CD4-positive, alpha-beta T cell treated with Interferon gamma for 1 hour (primary cell): ENCODE data around the gene NR6A1.
"Not testable (repeated sequence)": the region's sequence is repeated elsewhere in the genome, so short reads cannot be mapped to it uniquely, and the experiment has no call there.

Experiments used
- DNase-seq: peaks from one replicate; pipeline ENCODE4 v3.0.0-alpha.2; 2020

Gene NR6A1

DNA sequence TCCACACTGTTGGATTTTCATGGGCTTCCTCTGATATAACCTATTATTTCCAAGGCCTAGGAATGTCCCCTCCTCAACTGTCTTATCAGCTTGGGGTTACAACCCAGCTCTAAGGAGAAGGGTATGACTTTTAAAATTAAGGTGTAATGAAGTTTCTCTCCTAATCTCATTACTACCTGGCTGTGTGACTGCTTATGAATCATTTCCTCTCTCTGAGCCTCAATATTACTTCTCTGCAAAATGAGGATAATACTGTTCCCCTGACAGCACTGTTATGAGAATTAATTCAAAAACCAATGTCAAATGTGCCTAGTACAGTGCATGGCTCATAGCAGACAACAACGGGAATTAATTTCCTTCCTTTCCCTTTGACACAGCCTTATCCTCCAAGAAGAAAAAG lies 118.9 kb downstream of the NR6A1 start:
- DNase-seq, result no peak

DNA sequence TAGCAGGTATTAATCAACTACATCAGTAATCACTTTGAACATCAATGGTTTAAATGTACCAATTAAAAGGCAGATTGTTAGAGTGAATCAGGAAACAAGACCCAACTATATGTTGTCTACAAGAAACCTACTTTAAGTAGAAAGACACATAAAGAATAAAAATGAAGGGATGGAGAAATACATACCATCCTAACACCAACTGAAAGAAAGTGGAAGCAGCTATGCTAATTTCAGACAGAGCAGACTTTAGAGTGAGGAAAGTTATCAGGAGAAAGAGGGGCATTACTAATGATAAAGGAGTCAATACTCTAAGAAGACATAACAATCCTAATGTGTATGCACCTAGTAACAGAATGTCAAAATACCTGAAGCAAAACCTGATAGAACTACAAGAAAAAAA lies 125.8 kb downstream of the NR6A1 start:
- no peak for DNase-seq

DNA sequence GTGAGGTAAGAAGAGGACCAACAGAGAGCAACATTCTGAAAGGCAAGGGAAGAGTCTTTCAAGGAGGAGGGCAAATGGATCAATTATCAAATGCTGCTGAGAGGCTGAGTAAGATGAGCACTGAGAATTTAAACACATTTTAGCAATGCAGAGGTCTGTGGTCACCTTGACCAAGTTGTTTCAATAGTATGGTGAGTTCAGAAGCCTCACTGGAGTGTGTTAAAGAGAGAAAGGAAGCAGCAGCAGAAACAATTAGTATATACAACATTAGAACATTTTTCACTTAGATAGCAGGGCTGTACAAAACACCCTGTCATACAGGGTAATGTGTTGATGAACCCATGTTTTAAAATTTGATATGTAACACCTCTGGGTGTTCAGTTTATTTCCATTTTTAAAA lies 131.5 kb downstream of the NR6A1 start:
- DNase-seq, result no peak

DNA sequence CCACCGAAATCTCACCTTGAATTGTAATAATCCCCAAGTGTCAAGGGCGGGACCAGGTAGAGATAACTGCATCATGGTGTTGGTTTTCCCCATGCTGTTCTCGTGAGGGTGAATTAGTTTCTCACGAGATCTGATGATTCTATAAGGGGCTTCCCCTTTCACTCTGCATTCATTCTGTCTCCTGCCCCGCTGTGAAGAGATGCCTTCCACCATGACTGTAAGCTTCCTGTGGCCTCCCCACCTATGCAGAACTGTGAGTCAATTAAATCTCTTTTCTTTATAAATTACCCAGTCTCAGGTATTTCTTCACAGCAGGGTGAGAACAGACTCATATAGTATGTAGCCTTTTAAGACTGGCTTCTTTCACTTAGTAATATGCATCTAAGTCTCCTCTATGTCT lies 135.8 kb downstream of the NR6A1 start:
- no peak for DNase-seq

DNA sequence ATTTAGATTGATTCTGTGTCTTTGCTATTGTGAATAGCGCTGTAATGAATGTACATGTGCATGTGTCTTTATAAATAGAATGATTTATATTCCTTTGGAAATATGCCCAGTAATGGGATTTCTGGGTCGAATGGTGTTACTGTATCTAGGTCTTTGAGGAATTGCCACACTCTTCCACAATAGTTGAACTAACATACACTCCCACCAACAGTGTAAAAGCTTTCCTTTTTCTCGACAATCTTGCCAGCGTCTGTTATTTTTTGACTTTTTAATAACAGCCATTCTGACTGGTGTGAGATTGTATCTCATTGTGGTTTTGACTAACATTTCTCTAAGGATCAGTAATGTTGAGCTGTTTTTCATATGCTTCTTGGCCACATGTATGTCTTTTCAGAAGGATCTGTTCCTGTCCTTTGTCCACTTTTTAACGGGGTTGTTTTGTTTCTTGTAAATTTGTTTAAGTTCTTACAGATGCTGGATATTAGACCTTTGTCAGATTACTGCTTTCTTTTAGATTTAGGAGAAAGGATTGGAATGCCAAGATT lies 139.0 kb downstream of the NR6A1 start:
- DNase-seq, result no peak

DNA sequence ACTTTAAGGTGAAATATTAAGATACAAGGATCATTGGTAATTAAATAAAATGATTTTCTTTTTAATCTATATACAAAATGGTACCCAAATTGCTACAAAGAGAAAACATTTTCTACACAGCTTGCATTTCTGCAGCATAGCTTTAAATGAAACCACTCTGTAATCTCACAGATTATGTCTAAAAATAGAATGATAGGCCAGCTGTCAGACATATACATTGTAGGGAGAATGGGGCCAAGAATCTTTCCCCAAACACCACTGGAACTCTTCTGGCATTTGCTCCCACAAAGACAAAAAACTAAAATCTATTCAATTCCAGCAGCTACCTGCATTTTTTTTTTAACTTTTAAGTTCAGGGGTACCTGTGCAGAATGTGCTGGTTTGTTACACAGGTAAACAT lies 139.8 kb downstream of the NR6A1 start:
- DNase-seq, result no peak

DNA sequence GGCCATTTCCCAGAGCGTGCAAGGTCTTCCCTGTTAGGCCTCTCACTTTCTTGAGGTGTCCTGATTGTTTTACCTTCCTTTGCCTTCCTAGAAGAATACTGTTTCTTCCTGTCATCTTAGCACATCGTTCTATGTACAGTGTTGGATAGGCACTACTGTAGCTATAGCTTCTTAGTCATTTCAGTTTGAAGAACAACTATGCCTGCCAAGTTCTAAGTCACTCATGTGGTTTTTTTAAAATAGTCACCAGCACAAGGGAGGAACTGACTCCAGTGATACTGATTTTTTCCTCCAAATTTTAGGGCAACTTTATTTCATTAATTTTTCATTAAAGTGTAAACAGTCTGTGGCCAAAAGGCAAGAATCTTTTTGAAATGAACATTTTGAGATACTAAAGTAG lies 141.5 kb downstream of the NR6A1 start:
- DNase-seq, result no peak

DNA sequence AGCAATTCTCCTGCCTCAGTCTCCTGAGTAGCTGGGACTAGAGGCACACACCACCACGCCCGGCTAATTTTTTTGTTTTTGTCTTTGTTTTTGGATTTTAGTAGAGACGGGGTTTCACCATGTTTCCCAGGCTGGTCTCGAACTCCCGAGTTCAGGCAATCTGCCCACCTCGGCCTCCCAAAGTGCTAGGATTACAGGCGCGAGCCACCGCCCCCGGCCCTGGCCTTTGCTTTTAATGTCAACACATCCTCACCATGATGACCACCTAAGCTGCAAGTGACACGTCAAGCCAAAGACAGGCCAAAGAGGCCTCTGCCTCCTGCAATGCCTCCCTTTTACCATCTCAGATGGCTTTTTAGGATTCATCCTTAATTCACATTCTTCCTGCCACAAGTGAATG lies 142.4 kb downstream of the NR6A1 start:
- DNase-seq, result no peak

DNA sequence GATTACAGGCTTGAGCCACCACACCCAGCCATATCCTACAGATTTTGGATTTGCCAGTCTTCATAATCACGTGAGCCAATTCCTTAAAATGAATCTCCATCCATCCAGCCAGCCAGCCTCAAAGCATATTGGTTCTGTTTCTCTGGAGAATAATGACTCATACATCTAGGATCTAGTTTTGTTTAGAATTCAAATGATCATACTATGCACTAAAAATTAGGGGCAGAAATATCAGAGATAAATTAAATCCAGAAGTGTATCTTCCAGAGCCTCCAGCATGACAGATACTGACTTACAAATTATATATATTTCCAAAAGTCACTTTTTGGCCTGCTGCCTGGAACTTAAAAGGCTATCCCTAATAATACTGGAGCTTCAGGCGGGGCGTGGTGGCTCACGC lies 144.8 kb downstream of the NR6A1 start:
- no peak for DNase-seq

DNA sequence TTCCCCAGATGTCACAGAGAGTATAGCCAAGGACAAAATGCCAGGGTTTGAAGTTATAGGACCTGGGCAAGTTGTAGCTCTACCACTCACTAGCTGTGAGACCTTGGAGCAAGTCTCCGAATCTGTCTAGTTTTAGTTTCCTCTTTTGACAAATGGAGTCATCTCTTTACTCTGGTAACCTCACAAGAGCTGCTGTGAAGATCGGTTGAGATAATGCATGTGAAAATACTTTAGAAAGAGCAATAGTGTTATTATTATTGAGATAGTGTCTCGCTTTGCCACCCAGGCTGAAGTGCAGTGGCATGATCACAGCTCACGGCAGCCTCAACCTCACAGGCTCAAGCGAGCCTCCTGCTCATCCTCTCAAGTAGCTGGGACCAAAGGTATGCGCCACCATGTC lies 146.0 kb downstream of the NR6A1 start:
- DNase-seq, result no peak

DNA sequence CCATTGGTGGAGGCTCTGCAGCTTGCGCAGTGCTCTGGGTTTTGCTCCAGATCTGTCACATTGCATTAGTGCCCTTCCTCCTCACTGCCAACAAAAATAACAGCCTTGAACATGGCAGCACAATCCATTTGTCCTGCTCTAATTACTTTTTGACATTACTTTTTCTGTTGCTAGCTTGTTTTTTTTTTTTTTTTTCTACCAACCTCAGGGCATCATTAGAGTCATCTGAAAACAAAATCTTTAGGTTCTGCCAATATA lies 146.4 kb downstream of the NR6A1 start:
- no peak for DNase-seq

DNA sequence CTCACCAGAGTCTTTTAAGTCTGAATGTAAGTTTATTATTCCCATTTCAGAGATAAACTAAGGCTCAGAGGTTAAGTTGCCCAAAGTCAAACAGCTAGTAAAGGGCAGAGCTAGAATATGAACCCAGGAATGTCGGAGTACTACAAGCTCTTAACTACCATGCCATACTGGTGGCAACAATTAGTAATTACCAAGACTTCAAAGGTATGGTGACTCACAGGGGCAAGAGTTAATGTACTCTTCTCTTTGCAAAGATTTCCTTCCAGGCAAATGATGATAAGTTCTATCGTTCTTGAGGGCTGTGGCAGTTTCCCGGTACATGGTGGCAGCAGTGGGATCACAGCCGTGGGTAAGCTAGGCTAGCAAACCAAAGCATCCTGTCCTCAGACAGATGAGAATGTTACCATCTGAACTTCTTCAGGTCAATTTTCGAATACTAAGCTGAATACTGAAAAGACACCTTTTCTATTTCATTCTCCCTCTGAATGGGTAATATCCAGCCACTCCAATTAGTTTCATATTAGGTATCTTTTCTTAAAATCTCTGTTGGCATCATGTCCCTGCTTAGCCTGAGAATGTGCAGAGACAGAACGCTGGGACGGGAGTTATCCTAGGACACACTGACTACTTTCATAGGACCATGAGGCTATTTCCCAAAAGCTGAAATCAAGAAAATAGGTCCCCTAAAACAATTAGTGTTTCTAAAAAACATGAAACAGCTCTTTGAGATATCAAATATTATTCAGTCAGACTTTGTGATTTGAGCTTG lies 147.0 kb downstream of the NR6A1 start:
- no peak for DNase-seq

DNA sequence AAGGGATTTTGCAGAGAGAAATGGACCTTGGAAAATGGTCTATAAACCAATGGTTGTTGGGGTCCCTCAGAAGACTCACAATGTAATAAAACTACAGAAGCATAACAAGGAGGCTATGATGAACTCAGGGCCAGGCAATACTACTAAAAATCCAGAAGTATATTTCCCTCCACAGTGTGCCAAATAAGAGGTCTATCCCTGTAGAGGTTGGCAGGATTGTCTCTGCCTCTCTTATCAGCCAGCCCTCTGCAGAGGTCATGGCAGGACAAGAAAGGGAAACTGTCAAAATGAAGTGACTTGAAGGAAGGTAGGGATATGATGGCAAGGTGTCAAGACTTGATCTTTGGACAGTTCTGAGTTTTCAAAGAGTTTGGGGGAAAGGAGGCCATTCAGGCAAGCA lies 148.2 kb downstream of the NR6A1 start:
- DNase-seq, result no peak

DNA sequence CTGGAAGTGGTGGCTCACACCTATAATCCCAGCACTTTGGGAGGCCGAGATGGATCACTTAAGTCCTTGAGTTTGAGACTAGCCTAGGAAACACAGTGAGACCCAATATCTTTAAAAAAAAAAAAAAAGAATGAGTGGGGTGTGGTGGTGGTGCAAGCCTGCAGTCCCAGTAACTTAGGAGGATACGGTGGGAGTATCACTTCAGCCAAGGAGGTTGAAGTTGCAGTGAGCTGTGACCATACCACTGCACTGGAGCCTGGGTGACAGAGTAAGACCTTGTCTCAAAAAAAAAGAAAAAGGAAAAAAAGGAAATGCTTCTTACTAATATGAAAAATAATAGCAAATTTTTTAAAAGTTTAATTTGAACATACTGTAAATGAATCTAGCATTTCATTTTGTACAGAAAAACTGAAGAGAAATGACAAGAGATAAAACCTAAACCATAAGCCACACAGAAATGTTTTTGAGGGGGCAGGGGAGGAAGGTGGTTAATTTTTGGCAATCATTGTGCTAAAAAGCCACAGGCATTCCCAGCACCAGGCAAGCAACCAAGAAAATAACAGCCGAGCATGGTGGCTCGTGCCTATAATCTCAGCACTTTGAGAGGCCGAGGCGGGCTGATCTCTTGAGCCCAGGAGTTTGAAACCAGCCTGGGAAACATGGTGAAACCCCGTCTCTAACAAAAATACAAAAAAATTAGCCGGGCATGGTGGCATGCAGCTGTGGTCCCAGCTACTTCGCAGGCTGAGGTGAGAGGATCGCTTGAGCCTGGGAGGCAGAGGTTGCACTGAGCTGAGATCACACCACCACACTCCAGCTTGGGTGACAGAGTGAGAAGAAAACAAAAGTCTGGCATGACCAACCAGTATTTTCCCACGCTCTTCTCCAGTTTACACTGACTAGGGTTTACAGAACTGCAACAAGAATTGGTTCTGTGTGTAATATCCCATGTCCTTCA lies 149.5 kb downstream of the NR6A1 start:
- DNase-seq, result no peak

DNA sequence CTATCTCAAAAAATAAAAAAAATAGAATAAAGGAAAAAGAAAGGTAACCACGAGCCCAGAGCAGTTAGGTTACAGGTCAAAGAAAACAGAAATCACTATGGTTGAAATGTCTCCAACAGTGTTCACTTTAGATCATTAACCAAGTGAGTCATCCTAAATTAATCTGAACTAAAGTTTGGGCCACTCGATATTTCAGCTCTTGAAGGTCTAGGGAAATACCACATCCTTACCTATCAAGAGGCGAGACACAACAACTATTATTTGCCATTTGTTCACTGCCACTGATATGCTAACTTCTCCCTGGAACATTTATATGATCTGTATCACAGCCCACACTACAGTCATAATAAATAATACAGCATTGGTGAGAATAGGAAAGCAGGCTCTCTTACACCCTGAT lies 152.6 kb downstream of the NR6A1 start:
- no peak for DNase-seq

DNA sequence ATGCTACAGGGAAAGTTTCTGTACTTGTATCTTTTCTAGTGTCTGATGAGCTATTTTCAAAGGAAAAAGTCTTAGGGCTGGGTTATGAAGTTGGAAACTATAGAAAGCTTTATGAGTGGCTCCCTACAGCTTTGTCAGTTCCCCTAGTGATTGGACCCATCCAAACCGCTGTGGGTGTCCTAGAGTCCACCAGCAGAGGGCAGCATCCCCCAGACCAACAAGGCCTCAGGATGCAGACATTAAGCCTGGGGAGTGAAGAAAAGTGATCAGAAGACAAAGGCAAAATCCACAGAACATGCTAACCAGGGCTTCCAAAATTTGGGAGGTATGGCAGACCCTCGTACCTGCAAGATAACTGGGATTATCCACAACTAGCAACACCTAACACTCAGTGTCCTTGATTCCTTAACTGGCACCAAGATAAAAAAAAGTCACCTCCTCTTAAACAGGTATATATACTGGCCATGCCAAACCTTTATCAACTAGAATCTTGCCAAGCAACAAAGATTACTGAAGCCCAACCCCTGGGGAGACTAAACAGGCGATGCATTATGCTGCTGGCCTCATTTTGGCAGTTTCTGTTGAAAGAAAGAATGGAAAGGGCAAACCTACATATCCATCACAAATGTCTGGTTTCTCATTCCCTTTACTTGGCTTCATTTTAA lies 153.5 kb downstream of the NR6A1 start:
- DNase-seq, result peak; percentile 61

DNA sequence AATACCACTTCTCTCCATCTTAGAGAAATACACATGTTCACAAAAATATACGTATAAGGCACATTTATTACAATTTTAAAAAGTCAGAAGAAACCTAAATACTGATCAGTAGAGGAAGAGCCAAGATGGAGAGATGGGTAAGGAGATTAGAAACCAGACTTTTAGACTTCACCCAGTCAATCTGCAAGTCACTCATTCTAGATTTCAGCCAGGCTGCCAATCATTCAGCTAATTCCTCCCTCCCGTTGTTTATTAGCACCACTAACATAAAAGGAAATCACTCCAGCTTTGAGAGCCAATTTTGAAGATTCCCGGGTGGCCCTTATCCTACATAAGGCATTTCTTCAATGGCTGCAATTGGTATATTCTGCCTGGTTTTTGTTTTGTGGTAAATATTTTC lies 154.2 kb downstream of the NR6A1 start:
- DNase-seq, result no peak

DNA sequence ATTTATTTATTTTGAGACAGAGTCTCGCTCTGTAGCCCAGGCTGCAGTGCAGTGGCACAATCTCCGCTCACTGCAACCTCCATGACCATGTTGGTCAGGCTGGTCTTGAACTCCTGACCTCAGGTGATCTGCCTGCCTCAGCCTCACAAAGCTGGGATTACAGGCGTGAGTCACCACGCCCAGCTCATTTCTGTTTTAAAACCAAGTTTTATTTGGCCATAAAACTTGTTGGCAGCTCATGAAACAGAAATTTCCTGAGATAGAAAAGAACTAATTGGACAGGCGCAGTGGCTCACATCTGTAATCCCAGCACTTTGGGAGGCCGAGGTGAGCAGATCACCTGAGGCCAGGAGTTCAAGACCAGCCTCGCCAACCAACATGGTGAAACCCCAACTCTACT lies 155.3 kb downstream of the NR6A1 start:
- DNase-seq, result not testable (repeated sequence)

DNA sequence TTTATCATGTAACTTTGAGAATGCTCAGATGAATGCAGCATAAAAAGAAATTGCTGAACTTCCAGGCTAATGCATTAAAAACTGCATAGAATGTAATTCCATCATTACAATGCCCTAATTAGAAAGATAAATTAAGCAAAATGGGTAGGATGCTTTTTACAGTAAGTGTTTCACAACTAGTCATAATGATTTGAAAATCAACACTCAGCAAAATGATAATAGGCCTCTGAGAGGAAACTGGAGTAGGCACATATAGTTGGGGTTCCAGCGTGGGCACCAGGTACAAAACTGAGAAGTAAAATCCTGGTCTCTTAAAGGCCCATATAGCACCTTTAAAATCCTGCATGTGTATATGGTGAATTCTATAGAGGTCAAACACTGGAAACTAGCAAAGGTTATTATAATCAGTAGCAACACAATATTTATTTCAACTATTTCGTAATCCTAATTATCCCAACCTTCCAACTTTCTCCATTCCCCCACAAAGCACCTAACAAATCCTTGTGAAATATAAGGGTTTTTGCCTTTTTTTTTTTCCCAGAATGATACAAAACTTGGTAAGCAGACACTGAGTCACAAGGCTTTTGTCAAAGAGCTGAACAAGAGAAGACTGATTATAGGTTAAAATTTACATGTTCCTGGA lies 155.9 kb downstream of the NR6A1 start:
- no peak for DNase-seq

DNA sequence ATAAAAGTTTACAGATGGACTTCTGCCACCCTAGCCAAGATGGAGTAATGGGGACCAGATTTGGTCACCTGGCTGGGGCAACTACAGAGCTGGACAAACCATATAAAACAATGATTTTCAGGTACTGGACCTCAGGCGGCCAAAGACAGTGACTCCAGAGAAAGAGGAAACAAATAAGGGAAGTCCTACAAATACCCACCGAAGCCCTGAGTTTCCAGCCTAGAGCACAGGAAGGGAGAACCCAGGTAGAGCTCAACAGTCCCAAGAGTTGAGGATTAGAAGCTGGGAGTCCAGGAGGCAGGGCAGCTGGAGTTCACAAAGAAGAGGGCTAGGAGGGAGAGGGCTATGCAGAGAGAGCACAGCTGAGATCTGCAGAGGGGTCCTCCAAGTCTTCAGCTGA lies 157.3 kb downstream of the NR6A1 start:
- peak; percentile 1 for DNase-seq

DNA sequence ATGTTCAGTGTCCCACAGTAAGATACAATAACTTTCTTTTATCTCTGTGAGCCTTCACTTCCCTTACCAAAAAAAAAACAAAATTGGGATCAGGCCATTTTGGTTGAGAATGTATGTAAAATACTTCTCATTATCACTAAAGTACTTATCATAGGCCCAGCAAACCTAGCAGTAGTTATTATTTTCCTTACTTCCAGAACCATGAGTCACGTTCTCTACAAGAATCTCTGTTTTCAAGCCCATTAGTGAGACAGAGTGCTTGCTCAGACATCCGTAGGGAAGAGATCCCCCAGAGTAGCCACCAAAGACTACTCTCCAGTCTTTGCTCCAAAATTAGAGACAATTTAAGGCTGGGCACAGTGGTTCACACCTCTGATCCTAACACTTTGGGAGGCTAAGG lies 160.0 kb downstream of the NR6A1 start:
- DNase-seq, result no peak

DNA sequence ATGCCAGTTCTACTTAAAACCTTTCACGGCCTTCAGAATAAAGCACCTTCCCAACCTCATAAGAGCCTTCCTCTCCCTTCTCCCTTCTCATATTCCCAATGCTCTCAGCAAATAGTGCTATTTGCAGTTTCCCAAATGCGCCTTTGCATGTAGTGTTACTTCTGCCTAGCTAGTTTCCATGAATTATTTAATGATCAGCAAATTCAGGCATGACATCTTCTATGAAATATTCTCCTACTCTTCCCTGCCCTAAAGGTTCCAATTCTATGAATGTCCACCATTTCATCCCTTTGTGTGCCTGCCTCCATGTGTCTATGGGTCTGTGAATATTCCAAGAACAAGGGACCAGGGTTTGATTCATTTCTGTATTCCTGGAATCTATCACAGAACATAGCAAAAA lies 165.1 kb downstream of the NR6A1 start:
- DNase-seq, result no peak

DNA sequence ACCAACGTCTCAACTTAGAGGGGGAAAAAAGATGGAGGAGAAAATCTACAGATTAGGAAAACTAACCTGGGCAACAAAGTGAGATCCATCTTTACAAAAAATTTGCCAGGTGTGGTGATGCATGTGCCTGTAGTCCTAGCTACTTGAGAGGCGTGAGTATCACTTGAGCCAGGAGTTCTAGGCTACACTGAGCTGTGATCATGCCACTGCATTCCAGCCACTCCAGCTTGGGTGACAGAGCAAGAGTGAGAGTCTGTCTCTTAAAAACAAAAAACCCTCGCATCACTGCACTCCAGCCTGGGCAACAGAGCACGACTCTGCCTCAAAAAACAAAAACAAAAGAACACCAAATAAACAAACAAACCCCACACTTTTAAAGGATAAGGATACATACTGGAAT lies 165.9 kb downstream of the NR6A1 start:
- DNase-seq, result no peak
